ENCODE data around the gene FPR3.

The FPR3 gene

DNA sequence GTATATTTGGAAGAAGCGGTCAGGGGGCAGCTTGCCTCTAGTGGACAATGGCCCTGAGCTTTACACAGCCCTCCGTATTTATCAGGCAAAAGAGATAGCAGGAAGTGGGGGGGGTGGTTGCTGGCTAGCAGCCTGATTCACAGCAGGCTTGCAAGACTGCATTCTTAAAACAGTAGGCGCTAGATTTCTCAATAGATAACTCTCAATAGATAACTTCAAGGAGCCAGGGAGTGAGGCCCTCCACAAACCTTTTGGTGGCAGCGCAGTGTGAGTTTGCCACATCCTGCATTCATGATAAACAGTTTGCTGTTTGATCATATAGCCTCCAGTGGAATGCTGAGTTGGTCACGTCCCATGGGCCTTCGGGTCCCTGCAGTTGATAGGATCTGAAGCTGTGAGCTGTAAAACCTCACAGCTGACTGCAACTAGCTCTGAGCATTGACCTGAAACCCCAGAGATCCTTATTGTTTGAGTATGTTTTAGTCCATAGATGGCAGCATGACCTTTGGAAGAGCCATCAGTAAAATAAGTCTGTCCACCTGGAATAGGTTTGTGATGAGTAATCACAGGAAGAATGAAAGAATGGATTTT is 12.2 kb downstream of the FPR3 start:
- peak; percentile 70 to 88 for DNase-seq

DNA sequence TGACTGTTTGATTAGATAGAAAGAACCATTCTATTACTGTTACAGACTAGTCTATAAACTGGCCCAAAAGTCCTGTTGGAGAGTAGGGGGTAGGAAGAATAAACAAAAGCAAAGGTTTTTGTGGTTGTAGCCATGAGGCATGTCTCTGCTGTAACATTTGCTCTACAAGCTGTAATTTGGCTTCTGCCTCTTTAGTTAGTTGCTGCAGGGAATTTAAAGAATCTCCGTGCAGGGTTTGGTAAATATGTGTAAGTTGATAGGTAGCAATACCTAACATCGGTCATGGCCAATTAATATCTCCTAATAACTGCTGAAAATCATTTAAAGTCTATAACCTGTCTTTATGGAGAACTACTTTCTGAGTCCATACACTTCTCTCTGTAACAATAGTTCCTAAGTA is 13.0 kb downstream of the FPR3 start:
- no peak for DNase-seq

DNA sequence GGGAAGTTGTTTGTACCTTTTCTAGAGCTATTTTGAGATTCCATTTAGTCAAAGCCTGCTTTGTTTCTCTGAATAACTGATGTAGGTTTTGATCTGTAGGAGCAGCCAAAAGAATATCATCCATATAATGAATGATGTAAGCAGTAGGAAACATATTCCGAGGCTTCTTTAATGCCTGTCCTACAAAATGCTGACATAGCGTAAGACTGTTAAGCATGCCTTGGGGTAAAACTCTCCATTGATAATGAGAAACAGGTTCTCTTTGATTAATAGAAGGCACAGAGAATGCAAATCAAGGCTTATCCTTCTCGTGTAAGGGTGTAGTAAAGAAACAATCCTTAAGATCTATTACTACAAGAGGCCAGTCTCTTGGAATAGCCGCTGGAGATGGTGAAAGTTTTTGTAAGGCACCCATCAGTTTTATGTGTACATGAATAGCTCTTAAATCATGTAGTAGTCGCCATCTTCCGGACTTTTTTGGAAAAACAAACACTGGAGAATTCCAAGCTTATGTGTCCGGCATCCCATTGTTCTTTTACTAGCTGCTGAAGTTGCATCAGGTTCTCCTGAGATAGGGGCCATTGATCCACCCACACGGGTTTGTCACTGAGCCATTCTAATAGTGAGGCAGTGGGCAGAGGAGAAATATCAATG is 13.5 kb downstream of the FPR3 start:
- DNase-seq, result no peak

DNA sequence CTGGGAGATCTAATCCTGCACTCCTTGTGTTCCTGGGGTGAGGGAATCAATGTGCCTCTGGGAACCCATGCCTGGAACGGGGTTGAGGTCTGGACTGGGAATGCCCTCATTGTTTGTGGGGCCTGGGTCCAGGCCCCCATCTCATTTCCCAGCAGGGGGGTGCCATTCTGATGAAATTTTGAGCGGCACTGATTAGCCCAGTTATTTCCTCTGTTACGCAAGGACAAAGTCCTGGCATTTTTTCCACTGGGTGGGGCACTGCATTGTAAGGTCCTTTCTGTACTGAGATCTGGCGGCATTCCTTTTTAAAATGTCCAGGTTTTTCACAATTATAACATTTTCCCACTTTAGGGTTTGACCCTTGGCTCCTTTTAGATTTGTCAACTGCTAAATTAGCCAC is 14.8 kb downstream of the FPR3 start:
- peak; percentile 30 to 40 for DNase-seq

DNA sequence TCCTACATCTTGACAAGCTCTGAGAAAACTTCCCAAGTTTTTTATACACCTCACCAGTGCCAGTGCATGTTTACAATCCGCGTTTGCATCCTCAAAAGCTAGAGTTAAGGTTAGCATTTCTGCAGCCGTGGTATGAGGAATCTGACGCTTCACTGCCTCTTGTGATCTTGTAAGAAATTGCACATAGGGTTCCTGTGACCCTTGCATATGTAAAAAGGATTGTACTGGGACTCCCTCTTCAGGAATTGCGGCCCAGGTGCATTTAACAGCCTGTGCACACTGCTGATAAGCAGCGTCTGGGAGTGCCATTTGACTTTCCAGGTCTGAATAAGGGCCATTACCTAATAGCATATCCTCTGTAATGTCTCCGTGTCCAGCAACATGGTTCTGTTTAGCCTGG is 15.3 kb downstream of the FPR3 start:
- peak; percentile 64 to 77 for DNase-seq

DNA sequence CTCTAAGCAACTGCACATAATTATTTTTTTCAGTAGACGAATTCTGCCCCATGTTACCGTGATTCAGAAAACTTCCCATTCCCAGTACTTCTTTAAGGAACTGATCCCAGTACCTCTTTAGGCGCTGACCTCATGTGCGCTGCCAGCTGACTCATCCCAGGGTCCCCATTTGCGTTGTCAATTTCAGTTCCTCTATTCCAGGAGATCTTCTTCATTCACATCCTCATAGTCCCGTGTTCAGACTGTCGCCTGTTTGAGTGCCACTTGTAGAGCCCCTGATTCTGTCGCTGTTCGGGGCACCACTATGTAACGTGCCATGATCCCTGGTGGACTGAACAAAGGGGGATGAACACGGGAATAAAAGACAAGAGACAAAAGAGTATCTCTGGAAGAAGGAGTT is 16.4 kb downstream of the FPR3 start:
- peak; percentile 95 to 98 for DNase-seq

DNA sequence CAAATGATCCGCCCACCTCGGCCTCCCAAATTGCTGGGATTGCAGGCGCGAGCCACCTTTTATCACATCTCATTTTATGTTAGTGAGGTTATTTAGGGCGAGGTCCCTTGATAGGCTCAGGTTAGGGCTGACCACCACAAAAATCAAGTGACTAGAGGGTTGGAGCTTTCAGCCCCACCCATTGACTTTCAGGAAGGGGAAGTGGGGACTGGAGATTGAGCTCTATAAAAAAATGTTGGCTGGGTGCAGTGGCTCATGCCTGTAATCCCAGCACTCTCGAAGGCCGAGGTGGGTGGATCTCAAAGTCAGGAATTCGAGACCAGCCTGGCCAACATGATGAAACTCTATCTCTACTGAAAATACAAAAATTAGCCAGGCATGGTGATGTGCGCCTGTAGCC is 20.1 kb downstream of the FPR3 start:
- DNase-seq, result peak; percentile 63 to 69

DNA sequence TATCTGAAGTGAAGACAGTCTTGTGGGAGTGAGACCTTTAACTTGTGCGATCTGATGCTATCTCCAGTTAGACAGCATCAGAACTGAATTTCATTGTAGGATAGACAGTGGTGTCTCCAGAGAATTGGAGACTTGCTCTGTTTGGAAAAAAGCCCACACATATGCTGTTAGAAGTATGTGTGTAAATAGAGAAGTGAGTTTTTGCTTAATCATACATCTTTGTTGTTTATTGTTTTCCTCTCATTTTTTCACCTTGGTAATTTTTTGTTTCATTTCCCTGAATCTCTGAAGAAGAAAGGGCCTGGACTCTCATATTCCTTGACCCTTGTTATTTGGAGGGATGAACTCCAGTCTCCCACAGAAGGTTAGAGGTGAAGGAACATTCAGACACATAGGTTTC is 21.8 kb downstream of the FPR3 start:
- peak; percentile 34 to 58 for DNase-seq

DNA sequence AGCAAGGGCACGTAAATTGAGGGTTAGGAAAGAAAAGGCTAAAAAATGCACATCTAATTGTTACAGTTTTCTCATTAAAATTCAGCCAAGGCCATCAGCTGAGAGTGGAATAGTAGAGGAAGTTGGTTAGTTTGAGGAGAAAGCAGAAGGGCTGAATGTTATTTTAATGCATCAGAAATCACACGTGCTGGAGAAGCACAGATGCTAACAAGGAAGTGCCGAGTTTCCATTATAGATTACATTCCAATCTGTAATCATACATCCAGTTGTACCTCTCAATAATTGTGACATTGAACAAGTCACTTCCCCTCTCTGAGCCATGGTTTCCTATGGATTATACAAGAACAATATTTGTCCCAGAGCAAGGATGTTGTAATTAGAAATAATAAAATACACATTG is 25.1 kb downstream of the FPR3 start:
- peak; percentile 59 to 77 for DNase-seq

DNA sequence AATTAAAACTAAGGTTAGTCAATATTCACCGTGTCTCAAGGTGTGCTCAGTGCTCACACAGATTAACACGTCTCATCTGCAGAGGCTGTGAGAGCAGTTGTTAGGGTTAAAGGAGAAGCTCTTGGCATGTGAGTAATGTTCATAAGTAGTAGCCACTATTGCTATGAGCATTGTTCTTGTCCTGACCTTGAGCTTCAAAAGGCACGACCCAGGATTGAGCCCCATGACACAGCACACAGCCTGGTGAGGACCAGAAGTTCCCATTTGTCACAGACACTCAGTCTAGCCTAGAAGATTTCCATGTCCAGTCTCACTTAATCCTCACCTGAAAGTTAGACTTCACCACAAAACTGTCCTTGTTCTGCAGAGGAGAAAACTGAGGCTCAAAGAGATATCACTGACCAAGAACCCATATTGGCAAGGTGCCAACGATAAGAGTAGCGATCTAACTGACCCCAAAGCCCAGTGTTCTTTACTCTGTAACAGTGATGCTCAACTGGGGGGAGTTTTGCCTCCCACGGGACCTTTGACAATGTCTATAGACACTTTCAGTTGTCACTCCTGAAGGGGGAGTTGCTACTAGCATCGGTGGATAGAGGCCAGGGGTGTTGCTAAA is 26.0 kb downstream of the FPR3 start:
- peak; percentile 48 to 78 for DNase-seq

DNA sequence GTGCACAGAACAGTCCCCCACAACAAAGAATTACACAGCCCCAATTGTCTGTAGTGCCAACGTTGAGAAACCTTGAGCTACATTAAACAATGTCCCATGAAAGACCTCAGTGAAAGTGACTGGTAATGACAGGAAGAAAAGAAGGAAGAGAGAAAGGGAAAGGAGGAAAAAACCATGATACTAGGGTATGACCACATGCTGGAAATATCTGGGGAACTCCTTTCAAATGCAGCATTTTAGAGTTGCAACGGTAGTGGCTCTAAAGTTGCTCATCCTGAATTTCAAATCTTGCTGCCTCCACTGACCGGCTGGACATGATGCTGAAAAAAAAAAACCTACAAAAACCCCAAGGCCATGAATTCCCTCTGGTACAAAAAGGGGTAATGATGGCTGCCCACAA is 26.5 kb downstream of the FPR3 start:
- no peak for DNase-seq

DNA sequence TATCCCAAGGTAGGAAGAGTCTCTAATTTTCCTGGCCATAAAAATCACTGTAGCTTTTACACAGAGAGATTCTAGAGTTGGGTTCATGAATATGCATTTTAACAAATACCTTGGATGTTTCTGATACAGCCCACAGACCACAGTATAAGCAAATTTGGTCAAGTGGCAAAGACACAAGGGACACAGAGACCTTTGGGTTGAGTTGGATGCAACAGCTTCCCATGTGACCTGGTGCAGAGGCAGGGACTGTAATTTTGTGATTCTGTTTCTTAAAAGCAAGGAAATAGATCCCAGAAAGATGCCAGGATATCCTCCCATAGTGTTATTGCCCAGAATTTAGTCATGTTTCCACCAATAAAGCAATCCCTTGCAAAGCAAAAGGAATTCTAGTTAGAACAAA is 27.0 kb downstream of the FPR3 start:
- DNase-seq, result peak; percentile 41 to 54

DNA sequence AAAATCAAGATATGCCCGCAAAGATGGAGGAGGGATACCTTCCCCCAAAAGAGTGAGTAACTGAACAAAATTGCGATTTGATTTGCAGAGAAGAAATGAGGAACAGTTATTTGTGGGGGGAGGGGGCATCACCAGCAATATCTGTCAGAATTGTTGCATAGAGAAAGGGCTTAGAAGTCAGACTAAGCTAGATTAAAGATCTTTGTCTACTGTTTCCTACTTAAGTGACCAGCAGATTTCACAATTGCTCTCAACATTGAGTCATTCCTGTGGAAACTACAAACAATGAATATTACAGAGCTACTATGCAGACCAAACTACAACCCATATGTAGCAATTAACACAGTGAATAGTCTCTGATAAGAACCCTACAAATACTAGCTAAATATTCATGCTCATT is 27.4 kb downstream of the FPR3 start:
- DNase-seq, result peak; percentile 86 to 95

DNA sequence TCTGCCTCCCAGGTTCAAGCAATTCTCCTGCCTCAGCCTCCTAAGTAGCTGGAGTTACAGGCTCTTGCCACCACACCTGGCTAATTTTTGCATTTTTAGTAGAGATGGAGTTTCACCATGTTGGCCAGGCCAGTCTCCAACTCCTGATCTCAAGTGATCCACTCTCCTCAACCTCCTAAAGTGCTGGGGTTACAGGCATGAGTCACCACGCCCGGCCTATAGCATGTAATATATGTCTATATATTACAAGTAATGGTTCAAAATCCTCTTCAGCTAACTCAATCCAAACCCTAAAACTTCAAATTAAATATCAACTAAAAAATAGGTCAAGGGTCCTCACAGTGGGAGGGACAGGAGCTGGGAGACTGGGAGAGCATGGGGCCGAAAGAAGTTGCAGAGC is 28.0 kb downstream of the FPR3 start:
- DNase-seq, result no peak

DNA sequence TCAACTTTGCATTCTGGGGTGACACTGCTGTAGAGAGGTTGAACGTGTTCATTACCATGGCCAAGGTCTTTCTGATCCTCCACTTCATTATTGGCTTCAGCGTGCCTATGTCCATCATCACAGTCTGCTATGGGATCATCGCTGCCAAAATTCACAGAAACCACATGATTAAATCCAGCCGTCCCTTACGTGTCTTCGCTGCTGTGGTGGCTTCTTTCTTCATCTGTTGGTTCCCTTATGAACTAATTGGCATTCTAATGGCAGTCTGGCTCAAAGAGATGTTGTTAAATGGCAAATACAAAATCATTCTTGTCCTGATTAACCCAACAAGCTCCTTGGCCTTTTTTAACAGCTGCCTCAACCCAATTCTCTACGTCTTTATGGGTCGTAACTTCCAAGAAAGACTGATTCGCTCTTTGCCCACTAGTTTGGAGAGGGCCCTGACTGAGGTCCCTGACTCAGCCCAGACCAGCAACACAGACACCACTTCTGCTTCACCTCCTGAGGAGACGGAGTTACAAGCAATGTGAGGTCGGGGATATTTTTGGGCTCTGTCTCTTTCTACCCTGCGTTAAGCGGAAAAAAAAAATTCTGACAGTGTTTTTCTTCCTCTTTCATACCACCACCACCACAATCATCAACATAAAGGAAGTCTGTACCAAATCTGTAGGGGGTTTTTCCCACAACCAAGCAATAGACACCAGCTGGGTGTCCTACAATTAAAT is 29.5 kb downstream of the FPR3 start:
- DNase-seq, result peak; percentile 87 to 90

DNA sequence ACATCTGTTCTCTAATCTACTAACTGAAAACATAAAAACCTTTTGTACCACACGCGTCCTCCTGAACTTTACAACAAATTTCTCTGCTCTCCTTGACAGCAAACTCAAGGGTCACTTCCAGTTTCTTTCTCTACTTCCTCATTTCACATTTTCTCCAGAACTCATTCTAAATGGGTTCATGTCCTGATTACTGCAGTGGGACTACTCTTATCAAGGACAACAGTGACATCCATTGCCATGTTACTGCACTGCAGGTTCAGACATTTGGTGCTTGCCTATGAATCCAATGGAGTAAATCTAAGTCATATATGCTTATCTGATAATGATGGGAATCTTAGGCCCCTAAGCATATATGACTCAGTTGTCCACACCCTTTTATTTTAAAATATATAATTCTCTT is 35.3 kb downstream of the FPR3 start:
- peak; percentile 86 to 96 for DNase-seq

DNA sequence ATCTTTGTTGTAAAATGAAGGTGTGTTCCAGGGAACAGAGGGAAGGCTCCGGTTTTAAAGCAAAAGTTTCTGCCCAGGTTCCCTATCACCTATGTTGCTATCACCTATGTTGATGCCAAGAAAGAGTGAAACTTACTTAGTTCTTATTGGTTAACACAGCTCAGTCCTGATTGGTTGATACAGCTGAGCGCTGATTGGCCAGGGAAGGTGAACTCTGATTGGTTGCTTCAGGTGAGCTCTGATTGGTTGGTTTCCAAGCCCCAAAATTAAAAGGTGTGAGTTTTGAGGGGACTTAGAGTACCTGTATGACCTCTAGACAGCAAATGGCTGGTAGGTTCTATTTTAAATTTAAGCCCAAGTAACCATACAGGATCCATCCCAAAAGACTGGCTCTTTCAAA is 42.2 kb downstream of the FPR3 start:
- DNase-seq, result no peak

DNA sequence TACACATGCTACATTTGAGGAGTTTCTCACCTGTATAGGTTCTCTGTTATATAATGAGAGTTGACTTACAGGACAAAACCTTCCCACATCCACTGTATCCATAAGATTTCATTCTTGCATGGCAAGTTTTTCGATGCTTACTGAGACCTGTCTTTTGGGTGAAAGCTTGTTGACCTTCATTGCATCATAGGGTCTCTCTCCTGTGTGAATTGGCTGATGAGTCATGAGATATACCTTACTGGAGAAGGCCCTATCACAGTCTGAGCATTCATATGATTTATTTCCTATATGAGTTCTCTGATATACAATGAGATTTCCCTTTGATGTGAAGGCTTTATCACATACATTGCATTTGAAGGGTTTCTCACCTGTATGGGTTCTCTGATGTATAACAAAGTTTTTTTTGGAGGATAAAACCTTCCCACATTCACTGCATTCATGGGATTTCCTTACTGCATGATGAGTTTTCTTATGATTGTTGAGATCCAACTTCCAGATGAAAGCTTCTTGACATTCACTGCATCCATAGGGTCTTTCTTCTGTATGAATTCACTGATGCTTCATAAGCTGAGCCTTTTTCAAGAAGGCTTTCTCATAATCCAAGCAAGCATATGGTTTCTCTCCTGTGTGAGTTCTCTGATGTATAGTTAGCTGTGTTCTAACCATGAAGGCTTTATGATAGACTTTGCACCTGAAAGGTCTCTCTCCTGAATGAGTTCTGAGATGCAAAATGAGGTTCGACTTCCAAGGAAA is 67.1 kb downstream of the FPR3 start:
- DNase-seq, result no peak

DNA sequence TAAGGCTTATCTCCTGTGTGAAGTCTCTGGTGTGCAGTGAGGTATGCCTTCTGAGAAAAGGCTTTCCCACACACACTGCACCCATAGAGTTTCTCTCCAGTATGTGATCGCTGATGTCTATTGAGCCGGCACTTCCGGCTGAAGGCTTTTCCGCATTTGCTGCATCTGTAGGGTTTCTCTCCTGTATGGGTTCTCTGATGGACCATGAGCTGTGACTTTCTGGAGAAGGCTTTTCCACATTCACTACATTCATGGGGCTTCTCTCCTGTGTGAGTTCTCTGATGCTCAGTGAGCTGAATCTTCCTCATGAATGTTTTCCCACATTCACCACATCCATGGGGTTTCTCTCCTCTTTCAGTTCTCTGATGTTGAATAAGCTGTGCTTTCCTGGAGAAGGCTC is 78.1 kb downstream of the FPR3 start:
- no peak for DNase-seq
